ENCODE measurements around the gene CHKA. TPM values are rescaled to one million over a fixed set of nuclear protein-coding genes. Genes with fewer than 3 reads are reported as not detected.
A peak's percentile ranks its signal among the peaks of the same experiment; 100 is the strongest.

Gene CHKA
- polyA plus RNA-seq, 1 donor: 129 TPM

GRCh38 chr11:68040101-68040956, 80.9 kb downstream of the CHKA start:
- DNase-seq: peak; percentile 52 to 85
- Histone ChIP-seq H3K27me3 (ENCODE audit: control insufficient read depth, insufficient read depth, low read length) (no peaks in the 10 kb centered on the region), H3K9me3 (ENCODE audit: control insufficient read depth, low read depth, low read length) (no peaks in the 10 kb centered on the region), H3K27ac (ENCODE audit: low read length) (peak overlapping the region; percentile 71), H3K4me3 (ENCODE audit: low read length) (peak overlapping the region; percentile 81), H3K4me1 (ENCODE audit: control insufficient read depth, insufficient read depth, low read length) (peaks cover 38% of the 10 kb centered on the region), H3K36me3 (ENCODE audit: control insufficient read depth, insufficient read depth, low read length) (peaks cover 39% of the 10 kb centered on the region)
- WGBS (ENCODE audit: insufficient coverage, low lambda C conversion rate): no CpG with 5 or more reads among the region's 22 CpGs

GRCh38 chr11:68039526-68040086, 81.6 kb downstream of the CHKA start:
- peak overlapping the region; percentile 71 for H3K27ac ChIP-seq (ENCODE audit: low read length)
- H3K9me3 ChIP-seq (ENCODE audit: control insufficient read depth, low read depth, low read length): no peaks in the 10 kb centered on the region
- DNase-seq: peak in 1 of 2 donors; percentile 66
- H3K36me3 ChIP-seq (ENCODE audit: control insufficient read depth, insufficient read depth, low read length): peaks cover 32% of the 10 kb centered on the region
- peak overlapping the region; percentile 81 for H3K4me3 ChIP-seq (ENCODE audit: low read length)
- H3K27me3 ChIP-seq (ENCODE audit: control insufficient read depth, insufficient read depth, low read length): no peaks in the 10 kb centered on the region
- H3K4me1 ChIP-seq (ENCODE audit: control insufficient read depth, insufficient read depth, low read length): peaks cover 38% of the 10 kb centered on the region
- no CpG with 5 or more reads among the region's 10 CpGs for WGBS (ENCODE audit: insufficient coverage, low lambda C conversion rate)

GRCh38 chr11:68038718-68039525, 82.3 kb downstream of the CHKA start, which contains the start of gene TCIRG1:
Gene TCIRG1, plus strand, starts transcription at chr11:68039025. Its CDS starts 2,247 bp downstream, at chr11:68041272.
- peaks cover 38% of the 10 kb centered on the region for H3K4me1 ChIP-seq (ENCODE audit: control insufficient read depth, insufficient read depth, low read length)
- peaks cover 30% of the 10 kb centered on the region for H3K36me3 ChIP-seq (ENCODE audit: control insufficient read depth, insufficient read depth, low read length)
- WGBS (ENCODE audit: insufficient coverage, low lambda C conversion rate): no CpG with 5 or more reads among the region's 51 CpGs
- no peaks in the 10 kb centered on the region for H3K27me3 ChIP-seq (ENCODE audit: control insufficient read depth, insufficient read depth, low read length)
- H3K27ac ChIP-seq (ENCODE audit: low read length): peak within 1 kb of the TSS; percentile 76
- DNase-seq: peak; percentile 84 to 90
- H3K4me3 ChIP-seq (ENCODE audit: low read length): peak within 1 kb of the TSS; percentile 81
- no peaks in the 10 kb centered on the region for H3K9me3 ChIP-seq (ENCODE audit: control insufficient read depth, low read depth, low read length)

GRCh38 chr11:68038226-68038717, 82.9 kb downstream of the CHKA start:
- WGBS (ENCODE audit: insufficient coverage, low lambda C conversion rate): no CpG with 5 or more reads among the region's 13 CpGs
- peaks cover 36% of the 10 kb centered on the region for H3K4me1 ChIP-seq (ENCODE audit: control insufficient read depth, insufficient read depth, low read length)
- H3K27ac ChIP-seq (ENCODE audit: low read length): peak overlapping the region; percentile 76
- H3K27me3 ChIP-seq (ENCODE audit: control insufficient read depth, insufficient read depth, low read length): no peaks in the 10 kb centered on the region
- H3K36me3 ChIP-seq (ENCODE audit: control insufficient read depth, insufficient read depth, low read length): peaks cover 33% of the 10 kb centered on the region
- peak in 1 of 2 donors; percentile 64 for DNase-seq
- H3K4me3 ChIP-seq (ENCODE audit: low read length): peak overlapping the region; percentile 81
- H3K9me3 ChIP-seq (ENCODE audit: control insufficient read depth, low read depth, low read length): no peaks in the 10 kb centered on the region

GRCh38 chr11:68037411-68038225, 83.6 kb downstream of the CHKA start:
- Histone ChIP-seq H3K27ac (ENCODE audit: low read length) (peak overlapping the region; percentile 76), H3K4me1 (ENCODE audit: control insufficient read depth, insufficient read depth, low read length) (peaks cover 32% of the 10 kb centered on the region), H3K36me3 (ENCODE audit: control insufficient read depth, insufficient read depth, low read length) (peaks cover 35% of the 10 kb centered on the region), H3K27me3 (ENCODE audit: control insufficient read depth, insufficient read depth, low read length) (no peaks in the 10 kb centered on the region), H3K4me3 (ENCODE audit: low read length) (no peak overlapping the region), H3K9me3 (ENCODE audit: control insufficient read depth, low read depth, low read length) (no peaks in the 10 kb centered on the region)
- no peak for DNase-seq
- no CpG with 5 or more reads among the region's 20 CpGs for WGBS (ENCODE audit: insufficient coverage, low lambda C conversion rate)

GRCh38 chr11:68036717-68037239, 84.4 kb downstream of the CHKA start:
- Histone ChIP-seq H3K27me3 (ENCODE audit: control insufficient read depth, insufficient read depth, low read length) (no peaks in the 10 kb centered on the region), H3K4me3 (ENCODE audit: low read length) (no peak overlapping the region), H3K4me1 (ENCODE audit: control insufficient read depth, insufficient read depth, low read length) (peaks cover 30% of the 10 kb centered on the region), H3K36me3 (ENCODE audit: control insufficient read depth, insufficient read depth, low read length) (peaks cover 35% of the 10 kb centered on the region), H3K27ac (ENCODE audit: low read length) (no peak overlapping the region), H3K9me3 (ENCODE audit: control insufficient read depth, low read depth, low read length) (no peaks in the 10 kb centered on the region)
- DNase-seq: peak in 1 of 2 donors; percentile 28
- WGBS (ENCODE audit: insufficient coverage, low lambda C conversion rate): no CpG with 5 or more reads among the region's 14 CpGs

GRCh38 chr11:68036141-68036716, 85.0 kb downstream of the CHKA start:
- Histone ChIP-seq H3K36me3 (ENCODE audit: control insufficient read depth, insufficient read depth, low read length) (peaks cover 32% of the 10 kb centered on the region), H3K27ac (ENCODE audit: low read length) (no peak overlapping the region), H3K27me3 (ENCODE audit: control insufficient read depth, insufficient read depth, low read length) (no peaks in the 10 kb centered on the region), H3K4me1 (ENCODE audit: control insufficient read depth, insufficient read depth, low read length) (peaks cover 35% of the 10 kb centered on the region), H3K9me3 (ENCODE audit: control insufficient read depth, low read depth, low read length) (no peaks in the 10 kb centered on the region), H3K4me3 (ENCODE audit: low read length) (no peak overlapping the region)
- no CpG with 5 or more reads among the region's 27 CpGs for WGBS (ENCODE audit: insufficient coverage, low lambda C conversion rate)
- DNase-seq: no peak

- H3K9me3 ChIP-seq (ENCODE audit: control insufficient read depth, low read depth, low read length): no peaks in the 10 kb centered on the region
- WGBS (ENCODE audit: insufficient coverage, low lambda C conversion rate): no CpG with 5 or more reads among the region's 13 CpGs
- no peak for DNase-seq
- H3K4me1 ChIP-seq (ENCODE audit: control insufficient read depth, insufficient read depth, low read length): peaks cover 33% of the 10 kb centered on the region
- no peak overlapping the region for H3K4me3 ChIP-seq (ENCODE audit: low read length)
- no peaks in the 10 kb centered on the region for H3K27me3 ChIP-seq (ENCODE audit: control insufficient read depth, insufficient read depth, low read length)
- H3K27ac ChIP-seq (ENCODE audit: low read length): no peak overlapping the region
- peaks cover 32% of the 10 kb centered on the region for H3K36me3 ChIP-seq (ENCODE audit: control insufficient read depth, insufficient read depth, low read length)
Measured at GRCh38 chr11:68035266-68035876, 85.8 kb downstream of the CHKA start.

GRCh38 chr11:68033708-68034045, 87.5 kb downstream of the CHKA start:
- WGBS (ENCODE audit: insufficient coverage, low lambda C conversion rate): no CpG with 5 or more reads among the region's 12 CpGs
- no peak for DNase-seq

More at GRCh38 chr11:68033708-68034045, 87.5 kb downstream of the CHKA start:
- Histone ChIP-seq H3K36me3 (ENCODE audit: control insufficient read depth, insufficient read depth, low read length) (peaks cover 32% of the 10 kb centered on the region), H3K9me3 (ENCODE audit: control insufficient read depth, low read depth, low read length) (no peaks in the 10 kb centered on the region), H3K27ac (ENCODE audit: low read length) (no peak overlapping the region), H3K4me3 (ENCODE audit: low read length) (no peak overlapping the region), H3K27me3 (ENCODE audit: control insufficient read depth, insufficient read depth, low read length) (no peaks in the 10 kb centered on the region), H3K4me1 (ENCODE audit: control insufficient read depth, insufficient read depth, low read length) (peaks cover 25% of the 10 kb centered on the region)
